Measurements from ENCODE around the gene ZNF618. TPM values are rescaled to one million over a fixed set of nuclear protein-coding genes. Genes with fewer than 3 reads are reported as not detected.

The ZNF618 gene
- total RNA-seq, 1 donor from 2014 or later, result 0.25 TPM

- H3K4me1 Mint-ChIP-seq (ENCODE audit: low read depth), result no peaks in the 10 kb centered on the region
- H3K27ac Mint-ChIP-seq, result no peak overlapping the region
- intact Hi-C loops (cut with micrococcal nuclease), result no loop called here
- no peaks in the 10 kb centered on the region for H3K9me3 Mint-ChIP-seq
- H3K27me3 Mint-ChIP-seq (ENCODE audit: low read depth), result peaks cover 2% of the 10 kb centered on the region
- H3K36me3 Mint-ChIP-seq (ENCODE audit: low read depth), result no peaks in the 10 kb centered on the region
- H3K4me3 Mint-ChIP-seq (ENCODE audit: low read depth), result no peak overlapping the region
- DNase-seq (ENCODE audit: low spot score), result peak; percentile 0
Measured at GRCh38 chr9:114060711-114061110, 184.6 kb downstream of the ZNF618 start.

DNA sequence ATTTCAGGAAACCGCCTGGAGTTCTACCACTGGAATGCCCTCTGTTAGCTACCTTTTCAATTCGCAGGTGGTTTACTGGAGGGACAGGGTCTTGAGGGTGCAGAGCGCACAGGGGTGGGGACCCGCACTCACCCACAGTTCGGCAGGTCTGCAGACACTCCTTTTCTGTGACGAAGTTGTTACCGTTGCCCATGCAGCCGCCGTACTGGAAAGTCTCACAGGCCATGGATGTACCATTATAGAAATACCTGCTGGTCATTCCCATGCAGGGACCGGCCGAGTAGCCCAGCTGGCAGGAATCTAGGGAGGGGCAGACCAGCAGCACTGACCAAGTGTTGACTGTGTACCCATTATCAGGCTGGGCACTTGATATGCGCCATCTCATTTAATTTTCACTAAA lies 185.2 kb downstream of the ZNF618 start:
- DNase-seq (ENCODE audit: low spot score), result no peak
- no peaks in the 10 kb centered on the region for H3K9me3 Mint-ChIP-seq
- no peaks in the 10 kb centered on the region for H3K36me3 Mint-ChIP-seq (ENCODE audit: low read depth)
- no peak overlapping the region for H3K27ac Mint-ChIP-seq
- peaks cover 2% of the 10 kb centered on the region for H3K27me3 Mint-ChIP-seq (ENCODE audit: low read depth)
- intact Hi-C loops (cut with micrococcal nuclease), result no loop called here
- H3K4me1 Mint-ChIP-seq (ENCODE audit: low read depth), result no peaks in the 10 kb centered on the region
- H3K4me3 Mint-ChIP-seq (ENCODE audit: low read depth), result no peak overlapping the region

DNA sequence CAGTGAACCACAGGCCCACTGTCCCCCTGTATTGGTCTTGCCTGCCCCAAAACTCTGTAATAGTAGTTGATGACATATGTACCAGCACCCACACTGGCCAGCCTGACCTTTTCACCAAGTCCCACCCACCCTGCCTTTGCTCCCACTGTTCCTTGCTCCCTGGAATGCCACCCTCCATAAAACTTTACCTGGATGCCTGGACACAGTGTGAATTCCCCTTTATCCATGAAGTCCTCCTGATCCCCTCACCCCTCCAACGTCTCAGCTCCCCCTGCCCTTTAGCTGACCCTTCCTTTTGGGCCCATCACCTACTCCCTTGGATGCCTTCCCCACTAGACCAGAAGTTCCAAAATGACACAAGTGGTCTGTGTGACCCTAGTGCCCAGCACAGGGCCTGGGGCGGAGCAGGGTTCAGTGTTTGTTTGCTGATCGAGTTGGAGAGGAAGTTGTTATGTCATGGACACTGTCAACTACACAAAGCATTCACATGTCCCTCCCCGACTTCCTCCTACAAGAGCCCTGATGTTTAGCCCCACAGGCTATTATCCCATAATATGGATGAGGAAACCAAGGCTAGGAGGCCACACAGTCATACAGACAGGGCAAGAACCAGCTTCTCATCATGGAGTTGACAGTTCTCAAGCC lies 185.8 kb downstream of the ZNF618 start:
- Mint-ChIP-seq H3K27me3 (ENCODE audit: low read depth) (peaks cover 2% of the 10 kb centered on the region), H3K9me3 (no peaks in the 10 kb centered on the region), H3K27ac (no peak overlapping the region), H3K4me1 (ENCODE audit: low read depth) (no peaks in the 10 kb centered on the region), H3K36me3 (ENCODE audit: low read depth) (no peaks in the 10 kb centered on the region), H3K4me3 (ENCODE audit: low read depth) (no peak overlapping the region)
- intact Hi-C loops (cut with micrococcal nuclease), result no loop called here
- peak; percentile 3 for DNase-seq (ENCODE audit: low spot score)

DNA sequence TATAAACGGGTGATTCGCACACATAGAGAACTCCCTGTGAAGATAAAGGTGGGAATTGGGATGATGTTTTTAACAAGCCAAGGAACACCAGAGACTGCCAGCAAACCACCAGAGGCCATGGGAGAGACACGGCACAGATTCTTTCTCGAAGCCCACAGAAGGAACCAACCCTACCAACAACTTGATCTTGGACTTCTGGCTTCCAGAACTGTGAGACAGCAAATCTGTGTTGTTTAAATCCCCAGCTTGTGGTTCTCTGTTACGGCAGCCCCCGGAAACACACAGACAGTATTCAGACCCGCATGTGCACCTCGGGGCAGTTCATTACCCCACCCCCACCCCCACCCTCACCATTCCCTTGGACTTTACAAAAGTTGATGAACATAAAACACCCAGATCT lies 189.2 kb downstream of the ZNF618 start:
- no peaks in the 10 kb centered on the region for H3K4me1 Mint-ChIP-seq (ENCODE audit: low read depth)
- H3K27me3 Mint-ChIP-seq (ENCODE audit: low read depth), result peaks cover 2% of the 10 kb centered on the region
- H3K27ac Mint-ChIP-seq, result no peak overlapping the region
- no peak for DNase-seq (ENCODE audit: low spot score)
- no peak overlapping the region for H3K4me3 Mint-ChIP-seq (ENCODE audit: low read depth)
- intact Hi-C loops (cut with micrococcal nuclease), result no loop called here
- no peaks in the 10 kb centered on the region for H3K9me3 Mint-ChIP-seq
- no peaks in the 10 kb centered on the region for H3K36me3 Mint-ChIP-seq (ENCODE audit: low read depth)

DNA sequence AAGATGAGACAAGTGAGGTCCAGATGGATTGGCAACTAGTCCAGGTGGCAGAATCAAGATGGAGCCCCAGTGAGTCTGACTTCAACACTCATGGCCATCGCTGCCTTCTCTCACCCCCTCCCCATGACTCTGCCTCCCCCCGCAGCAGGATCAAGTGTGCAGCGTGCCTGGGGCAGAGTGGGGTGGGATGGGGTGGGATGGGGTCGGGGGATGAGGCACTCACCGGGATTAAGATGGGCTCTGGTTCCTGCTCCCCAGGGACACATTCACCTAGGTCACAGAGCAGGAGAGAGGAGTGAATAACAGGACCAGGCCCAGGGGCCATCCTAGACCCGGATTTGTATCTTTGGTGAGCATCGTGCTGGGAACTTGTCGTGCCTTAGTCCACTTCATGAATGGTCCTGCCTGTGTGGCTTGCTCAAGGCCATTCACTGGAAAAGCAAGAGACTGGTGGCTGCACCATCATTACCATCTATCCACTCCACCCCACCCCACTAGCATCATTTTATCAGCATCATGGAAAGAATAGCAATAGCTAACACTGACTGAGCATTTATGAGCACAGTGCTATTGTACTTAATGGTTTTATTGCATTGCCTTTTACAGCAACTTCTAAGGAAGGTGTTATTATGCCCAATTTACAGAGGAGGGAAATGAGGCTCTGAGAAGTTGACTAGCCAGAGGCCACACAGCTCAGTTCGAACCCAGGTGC lies 193.5 kb downstream of the ZNF618 start:
- Mint-ChIP-seq H3K36me3 (ENCODE audit: low read depth) (no peaks in the 10 kb centered on the region), H3K4me1 (ENCODE audit: low read depth) (no peaks in the 10 kb centered on the region), H3K9me3 (no peaks in the 10 kb centered on the region), H3K27me3 (ENCODE audit: low read depth) (no peaks in the 10 kb centered on the region), H3K27ac (no peak overlapping the region), H3K4me3 (ENCODE audit: low read depth) (no peak overlapping the region)
- intact Hi-C loops (cut with micrococcal nuclease), result no loop called here
- DNase-seq (ENCODE audit: low spot score), result no peak

- no peaks in the 10 kb centered on the region for H3K9me3 Mint-ChIP-seq
- H3K27ac Mint-ChIP-seq, result no peak overlapping the region
- intact Hi-C loops (cut with micrococcal nuclease), result no loop called here
- H3K4me3 Mint-ChIP-seq (ENCODE audit: low read depth), result no peak overlapping the region
- no peaks in the 10 kb centered on the region for H3K4me1 Mint-ChIP-seq (ENCODE audit: low read depth)
- peaks cover 1% of the 10 kb centered on the region for H3K27me3 Mint-ChIP-seq (ENCODE audit: low read depth)
- no peak for DNase-seq (ENCODE audit: low spot score)
- no peaks in the 10 kb centered on the region for H3K36me3 Mint-ChIP-seq (ENCODE audit: low read depth)
Measured at GRCh38 chr9:114070188-114071103, 194.3 kb downstream of the ZNF618 start.

- DNase-seq (ENCODE audit: low spot score), result no peak
- intact Hi-C loops (cut with micrococcal nuclease), result no loop called here
- Mint-ChIP-seq H3K27ac (no peak overlapping the region), H3K27me3 (ENCODE audit: low read depth) (peaks cover 1% of the 10 kb centered on the region), H3K36me3 (ENCODE audit: low read depth) (no peaks in the 10 kb centered on the region), H3K4me1 (ENCODE audit: low read depth) (no peaks in the 10 kb centered on the region), H3K4me3 (ENCODE audit: low read depth) (no peak overlapping the region), H3K9me3 (no peaks in the 10 kb centered on the region)
Measured at GRCh38 chr9:114071197-114071795, 195.2 kb downstream of the ZNF618 start.

GRCh38 chr9:114072184-114073140 lies 196.4 kb downstream of the ZNF618 start:
- no peaks in the 10 kb centered on the region for H3K4me1 Mint-ChIP-seq (ENCODE audit: low read depth)
- H3K9me3 Mint-ChIP-seq, result no peaks in the 10 kb centered on the region
- no peak overlapping the region for H3K27ac Mint-ChIP-seq
- H3K36me3 Mint-ChIP-seq (ENCODE audit: low read depth), result no peaks in the 10 kb centered on the region
- peaks cover 1% of the 10 kb centered on the region for H3K27me3 Mint-ChIP-seq (ENCODE audit: low read depth)
- intact Hi-C loops (cut with micrococcal nuclease), result no loop called here
- H3K4me3 Mint-ChIP-seq (ENCODE audit: low read depth), result no peak overlapping the region
- no peak for DNase-seq (ENCODE audit: low spot score)

- no peaks in the 10 kb centered on the region for H3K36me3 Mint-ChIP-seq (ENCODE audit: low read depth)
- intact Hi-C loops (cut with micrococcal nuclease), result no loop called here
- H3K4me1 Mint-ChIP-seq (ENCODE audit: low read depth), result no peaks in the 10 kb centered on the region
- H3K27me3 Mint-ChIP-seq (ENCODE audit: low read depth), result peaks cover 1% of the 10 kb centered on the region
- H3K9me3 Mint-ChIP-seq, result no peaks in the 10 kb centered on the region
- no peak overlapping the region for H3K27ac Mint-ChIP-seq
- no peak for DNase-seq (ENCODE audit: low spot score)
- no peak overlapping the region for H3K4me3 Mint-ChIP-seq (ENCODE audit: low read depth)
Measured at GRCh38 chr9:114075602-114076001, 199.5 kb downstream of the ZNF618 start.

DNA sequence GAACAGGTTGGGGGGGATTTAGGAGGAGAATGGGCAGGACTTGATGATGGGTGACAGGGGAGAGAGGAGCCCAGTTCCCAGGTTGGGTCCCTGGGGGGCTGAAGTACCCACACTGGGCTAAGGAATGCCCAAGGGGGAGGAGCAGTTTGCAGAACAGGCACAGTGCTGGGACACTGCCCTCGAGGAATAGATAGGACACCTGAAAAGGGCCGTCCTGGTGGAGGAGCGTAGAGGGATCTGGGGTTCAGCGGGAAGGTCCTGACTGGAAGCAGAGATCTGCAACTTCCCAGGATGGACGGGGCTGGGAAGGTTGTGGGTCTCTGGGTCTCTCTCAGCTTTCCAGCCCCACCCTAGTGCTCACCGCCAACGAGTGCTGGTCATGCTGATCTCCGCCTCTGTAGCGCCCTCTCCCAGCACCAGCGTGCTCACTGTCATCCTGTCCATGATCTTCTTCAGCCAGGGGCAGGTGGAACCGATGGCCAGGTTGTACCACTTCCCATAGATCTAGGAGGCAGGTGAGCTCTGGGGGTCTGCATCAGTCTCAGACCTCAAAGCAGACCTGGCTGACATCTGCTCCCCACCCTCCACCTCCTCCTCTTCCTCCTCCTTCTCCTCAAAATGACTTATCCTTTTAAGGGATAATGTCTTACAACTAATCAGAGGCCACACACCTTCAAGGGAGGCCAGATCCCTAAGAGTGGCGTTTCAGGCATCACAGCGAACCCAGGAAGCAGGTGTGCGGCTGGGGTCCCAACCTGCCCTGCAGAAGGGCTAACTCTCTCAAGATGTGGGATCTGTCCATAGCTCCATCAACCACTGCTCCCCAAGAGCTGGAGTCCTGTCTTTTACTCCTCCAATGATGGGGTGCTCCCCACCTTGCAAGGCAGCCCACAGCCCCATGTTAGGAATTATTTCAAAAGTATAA lies 200.4 kb downstream of the ZNF618 start:
- Mint-ChIP-seq H3K4me1 (ENCODE audit: low read depth) (no peaks in the 10 kb centered on the region), H3K27me3 (ENCODE audit: low read depth) (peaks cover 1% of the 10 kb centered on the region), H3K9me3 (no peaks in the 10 kb centered on the region), H3K36me3 (ENCODE audit: low read depth) (no peaks in the 10 kb centered on the region), H3K4me3 (ENCODE audit: low read depth) (no peak overlapping the region), H3K27ac (no peak overlapping the region)
- DNase-seq (ENCODE audit: low spot score), result no peak
- intact Hi-C loops (cut with micrococcal nuclease), result no loop called here

DNA sequence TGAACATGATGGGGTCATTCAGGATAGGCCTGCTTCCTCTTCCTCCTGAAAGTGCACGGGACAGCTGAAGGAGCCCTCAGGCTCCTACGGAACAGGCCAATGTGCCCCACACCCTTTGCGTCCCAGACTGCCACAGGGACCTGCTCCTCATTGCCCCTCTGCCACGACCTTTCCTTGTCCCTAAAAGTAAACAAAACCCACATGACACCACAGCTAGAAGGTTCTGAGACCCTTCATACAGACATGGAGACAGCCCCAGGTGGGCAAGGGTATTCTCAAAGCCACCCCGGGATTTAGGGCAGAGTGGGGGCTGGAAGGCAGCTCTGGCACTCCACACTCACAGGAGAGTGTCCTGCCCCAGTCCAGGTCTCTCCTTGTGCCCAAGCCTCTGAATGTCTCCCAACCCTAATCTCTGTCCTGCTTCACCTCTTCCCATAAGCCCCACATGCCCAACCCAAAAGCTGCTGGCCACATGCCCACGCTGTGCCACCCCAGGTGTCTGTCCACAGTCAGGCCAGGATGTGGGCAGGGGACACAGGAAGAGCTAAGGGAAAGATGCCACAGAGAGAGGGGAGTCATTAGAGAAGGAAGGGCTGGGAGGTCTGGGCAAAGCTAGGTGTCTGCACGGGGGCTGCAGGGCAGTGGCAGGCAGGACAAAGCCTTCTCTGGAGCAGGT lies 201.2 kb downstream of the ZNF618 start:
- Mint-ChIP-seq H3K27me3 (ENCODE audit: low read depth) (peaks cover 1% of the 10 kb centered on the region), H3K4me1 (ENCODE audit: low read depth) (no peaks in the 10 kb centered on the region), H3K9me3 (no peaks in the 10 kb centered on the region), H3K36me3 (ENCODE audit: low read depth) (no peaks in the 10 kb centered on the region), H3K27ac (no peak overlapping the region), H3K4me3 (ENCODE audit: low read depth) (no peak overlapping the region)
- no peak for DNase-seq (ENCODE audit: low spot score)
- intact Hi-C loops (cut with micrococcal nuclease), result no loop called here

Measured in activated T-helper 2 cell treated with anti-CD3 and anti-CD28 coated beads, Interferon-gamma antibody, Interleukin-2, Interleukin-4, amounts not matched to agents 10 μg/mL and 5 μg/mL and 100 μg/mL, durations not matched to agents 14 hours and 24 hours and 36 hours (primary cell).